HepG2 (cell line): ENCODE data around the gene SPRR2D.

Experiments
- CC2D1A ChIP-seq: sonication (generic); formaldehyde crosslinking; IDR thresholded peaks from 2 replicates; pipeline ENCODE4 v1.8.1; 2023; ENCODE audit warnings: mild to moderate bottlenecking, missing genetic modification reagents
- CTCF ChIP-seq: sonication (generic); formaldehyde crosslinking; IDR thresholded peaks from 2 replicates; pipeline ENCODE4 v1.5.0; 2020; ENCODE audit warnings: mild to moderate bottlenecking, missing genetic modification reagents, moderate library complexity
- MXI1 ChIP-seq: IDR thresholded peaks from 3 replicates; pipeline ENCODE4 v1.6.1; 2012; ENCODE audit warnings: low read depth, low read length, inconsistent platforms, borderline replicate concordance
- NR3C1 ChIP-seq: sonication (generic); formaldehyde crosslinking; IDR thresholded peaks from 2 replicates; pipeline ENCODE4 v1.4.0; 2020; ENCODE audit warnings: missing genetic modification reagents
- RFX5 ChIP-seq: IDR thresholded peaks from 2 replicates; pipeline ENCODE4 v1.6.1; 2011; ENCODE audit warnings: low read depth, low read length, improper control_type of control experiment
- SETDB1 ChIP-seq: sonication (generic); formaldehyde crosslinking; IDR thresholded peaks from 2 replicates; pipeline ENCODE4 v1.5.1; 2020; ENCODE audit warnings: missing genetic modification reagents, mild to moderate bottlenecking, borderline replicate concordance
- TARDBP ChIP-seq: sonication (generic); formaldehyde crosslinking; IDR thresholded peaks from 2 replicates; pipeline ENCODE4 v1.8.0; 2022; ENCODE audit warnings: mild to moderate bottlenecking, missing genetic modification reagents
- USF2 ChIP-seq, 2 experiments: sonication (generic) in 1 of 2; formaldehyde crosslinking in 1 of 2; IDR thresholded peaks; 2 replicates each; pipeline versions ENCODE4 v1.5.1 to v1.6.1; 2011 to 2020; ENCODE audit warnings: borderline replicate concordance in 1 of 2, low read depth in 1 of 2, low read length in 1 of 2, mild to moderate bottlenecking in 1 of 2, missing genetic modification reagents in 1 of 2, moderate library complexity in 1 of 2
- ZNF580 ChIP-seq: IDR thresholded peaks from 2 replicates; pipeline ENCODE4 v1.6.1; 2016; ENCODE audit warnings: low read depth, borderline replicate concordance

GRCh38 chr1:153024413-153024812 lies 16.5 kb downstream of the SPRR2D start:
- TF ChIP-seq NR3C1 (CRISPR knock-in tag) (no peak), RFX5 (no peak), TARDBP (CRISPR knock-in tag) (no peak), SETDB1 (no peak), ZNF580 (no peak), MXI1 (no peak), CTCF (CRISPR knock-in tag) (no peak), CC2D1A (CRISPR knock-in tag) (no peak), USF2 (IDR thresholded peaks at IDR 0.05; ENCODE audit: low read depth, low read length) (no peak), USF2 (CRISPR knock-in tag; IDR thresholded peaks at IDR 0.05; ENCODE audit: borderline replicate concordance) (no peak)
